Skeletal muscle tissue (tissue), 4 donors: ENCODE results near the gene NPFFR1. TPM values are rescaled to one million over a fixed set of nuclear protein-coding genes. Genes with fewer than 3 reads are reported as not detected.
"Not testable (repeated sequence)": the region's sequence is repeated elsewhere in the genome, so short reads cannot be mapped to it uniquely, and the experiment has no call there.

ENCODE experiments used
- H3K27ac ChIP-seq: one replicate; pipeline ENCODE4 v1.7.0; 2013; ENCODE audit warnings: mild to moderate bottlenecking, low read depth, low read length, inconsistent platforms
- H3K27me3 ChIP-seq, 3 donors: one replicate each; pipeline ENCODE4 v1.7.0; 2013; ENCODE audit warnings: low read length in 3 of 3; ENCODE audit not compliant: control insufficient read depth in 3 of 3, insufficient read depth in 3 of 3
- H3K36me3 ChIP-seq, 3 donors: one replicate each; pipeline ENCODE4 v1.7.0; 2013; ENCODE audit warnings: low read length in 3 of 3; ENCODE audit not compliant: control insufficient read depth in 3 of 3, insufficient read depth in 3 of 3
- H3K4me1 ChIP-seq, 3 donors: one replicate each; pipeline ENCODE4 v1.7.0; 2013; ENCODE audit warnings: low read length in 3 of 3, mild to moderate bottlenecking in 3 of 3; ENCODE audit not compliant: control insufficient read depth in 3 of 3, insufficient read depth in 3 of 3
- H3K4me3 ChIP-seq, 3 donors: one replicate each; pipeline ENCODE4 v1.7.0; 2013; ENCODE audit warnings: low read length in 3 of 3
- H3K9ac ChIP-seq, 3 donors: one replicate each; pipeline ENCODE4 v1.7.0; 2013; ENCODE audit warnings: low read length in 3 of 3, mild to moderate bottlenecking in 3 of 3, moderate library complexity in 2 of 3, low read depth in 1 of 3
- H3K9me3 ChIP-seq, 3 donors: one replicate each; pipeline ENCODE4 v1.7.0; 2013; ENCODE audit warnings: low read length in 3 of 3; ENCODE audit not compliant: control insufficient read depth in 3 of 3
- total RNA-seq: library from RNA; depleted of rRNA; stranded (reverse); fragments of >200 nt; gene quantifications from one replicate; pipeline ENCODE4 v1.2.3, GENCODE V29; 2014
- donor health status: Osteomylitis.

The NPFFR1 gene
- total RNA-seq, 1 donor from 2014 or later: under 0.01 TPM

- Histone ChIP-seq H3K27me3 (peaks cover 2 to 8% (median 3%) of the 10 kb centered on the region in 3 donors), H3K27ac (no peak overlapping the region), H3K9ac (no peak overlapping the region), H3K36me3 (no peaks in the 10 kb centered on the region), H3K4me3 (no peak overlapping the region), H3K9me3 (no peaks in the 10 kb centered on the region), H3K4me1 (no peaks in the 10 kb centered on the region)
Observed at GRCh38 chr10:70266056-70266455, 17.7 kb downstream of the NPFFR1 start.

GRCh38 chr10:70265032-70265689 lies 18.6 kb downstream of the NPFFR1 start:
- Histone ChIP-seq H3K27me3 (peaks cover 3 to 8% (median 3%) of the 10 kb centered on the region in 3 donors), H3K9ac (no peak overlapping the region), H3K4me1 (no peaks in the 10 kb centered on the region), H3K9me3 (no peaks in the 10 kb centered on the region), H3K36me3 (no peaks in the 10 kb centered on the region), H3K27ac (no peak overlapping the region), H3K4me3 (no peak overlapping the region)

- Histone ChIP-seq H3K36me3 (no peaks in the 10 kb centered on the region), H3K9ac (no peak overlapping the region), H3K27ac (no peak overlapping the region), H3K4me1 (peaks cover 0 to under 1% (median under 1%) of the 10 kb centered on the region in 3 donors), H3K27me3 (peaks cover 5 to 15% (median 15%) of the 10 kb centered on the region in 3 donors), H3K4me3 (no peak overlapping the region), H3K9me3 (no peaks in the 10 kb centered on the region)
Observed at GRCh38 chr10:70260734-70261133, 23.1 kb downstream of the NPFFR1 start.

GRCh38 chr10:70260259-70260658 lies 23.5 kb downstream of the NPFFR1 start:
- H3K27me3 ChIP-seq: peaks cover 10 to 20% (median 15%) of the 10 kb centered on the region in 3 donors
- no peak overlapping the region for H3K9ac ChIP-seq
- H3K36me3 ChIP-seq: no peaks in the 10 kb centered on the region
- no peak overlapping the region for H3K27ac ChIP-seq
- H3K9me3 ChIP-seq: no peaks in the 10 kb centered on the region
- peaks cover 3 to 5% (median 5%) of the 10 kb centered on the region in 3 donors for H3K4me1 ChIP-seq
- H3K4me3 ChIP-seq: no peak overlapping the region

- Histone ChIP-seq H3K27me3 (peaks cover 28 to 39% (median 31%) of the 10 kb centered on the region in 3 donors), H3K27ac (no peak overlapping the region), H3K9me3 (no peaks in the 10 kb centered on the region), H3K36me3 (no peaks in the 10 kb centered on the region), H3K4me3 (no peak overlapping the region), H3K4me1 (peaks cover 5 to 7% (median 6%) of the 10 kb centered on the region in 3 donors), H3K9ac (no peak overlapping the region)
Observed at GRCh38 chr10:70258216-70258615, 25.6 kb downstream of the NPFFR1 start.

- H3K27me3 ChIP-seq: peaks cover 30 to 43% (median 31%) of the 10 kb centered on the region in 3 donors
- H3K36me3 ChIP-seq: not testable (repeated sequence)
Observed at GRCh38 chr10:70257816-70258215, 26.0 kb downstream of the NPFFR1 start.

GRCh38 chr10:70256463-70256862 lies 27.3 kb downstream of the NPFFR1 start:
- Histone ChIP-seq H3K36me3 (no peaks in the 10 kb centered on the region), H3K4me3 (no peak overlapping the region), H3K27ac (no peak overlapping the region), H3K27me3 (peaks cover 31 to 44% (median 31%) of the 10 kb centered on the region in 3 donors), H3K9me3 (no peaks in the 10 kb centered on the region), H3K9ac (no peak overlapping the region), H3K4me1 (peaks cover 5 to 7% (median 6%) of the 10 kb centered on the region in 3 donors)

More at GRCh38 chr10:70257816-70258215, 26.0 kb downstream of the NPFFR1 start:
- not testable (repeated sequence) for H3K4me3 ChIP-seq, H3K4me1 ChIP-seq, H3K9ac ChIP-seq, H3K27ac ChIP-seq, H3K9me3 ChIP-seq

GRCh38 chr10:70255329-70256299 lies 28.2 kb downstream of the NPFFR1 start:
- Histone ChIP-seq H3K4me1 (peaks cover 5 to 7% (median 6%) of the 10 kb centered on the region in 3 donors), H3K9ac (no peak overlapping the region), H3K27ac (no peak overlapping the region), H3K27me3 (peaks cover 31 to 44% (median 31%) of the 10 kb centered on the region in 3 donors), H3K4me3 (peak overlapping the region in 1 of 3 donors; percentile 49), H3K9me3 (no peaks in the 10 kb centered on the region), H3K36me3 (no peaks in the 10 kb centered on the region)

- Histone ChIP-seq H3K4me3 (peak overlapping the region in 1 of 3 donors; percentile 49), H3K9ac (no peak overlapping the region), H3K27ac (no peak overlapping the region), H3K4me1 (peaks cover 5 to 7% (median 6%) of the 10 kb centered on the region in 3 donors), H3K9me3 (no peaks in the 10 kb centered on the region), H3K27me3 (peaks cover 31 to 39% (median 31%) of the 10 kb centered on the region in 3 donors), H3K36me3 (no peaks in the 10 kb centered on the region)
Observed at GRCh38 chr10:70254778-70255328, 29.0 kb downstream of the NPFFR1 start.
